ENCODE measurements around the gene SCARB2.

Gene SCARB2

GRCh38 chr4:76200771-76201231 lies 12.8 kb downstream of the SCARB2 start:
- in situ Hi-C loops (cut with MboI; ENCODE audit: low sequenced_read_pairs): no loop called here

- in situ Hi-C loops (cut with MboI; ENCODE audit: low sequenced_read_pairs): no loop called here
Observed at GRCh38 chr4:76199664-76200211, 13.9 kb downstream of the SCARB2 start.

- in situ Hi-C loops (cut with MboI; ENCODE audit: low sequenced_read_pairs): no loop called here
Observed at GRCh38 chr4:76198411-76199237, 15.0 kb downstream of the SCARB2 start.

GRCh38 chr4:76197971-76198410 lies 15.6 kb downstream of the SCARB2 start:
- in situ Hi-C loops (cut with MboI; ENCODE audit: low sequenced_read_pairs): no loop called here

GRCh38 chr4:76197031-76197743 lies 16.4 kb downstream of the SCARB2 start:
- in situ Hi-C loops (cut with MboI; ENCODE audit: low sequenced_read_pairs): no loop called here

GRCh38 chr4:76196376-76196775 lies 17.2 kb downstream of the SCARB2 start:
- in situ Hi-C loops (cut with MboI; ENCODE audit: low sequenced_read_pairs): no loop called here

GRCh38 chr4:76195326-76195725 lies 18.3 kb downstream of the SCARB2 start:
- in situ Hi-C loops (cut with MboI; ENCODE audit: low sequenced_read_pairs): no loop called here

GRCh38 chr4:76194325-76194724 lies 19.3 kb downstream of the SCARB2 start:
- in situ Hi-C loops (cut with MboI; ENCODE audit: low sequenced_read_pairs): no loop called here

GRCh38 chr4:76192236-76192635 lies 21.4 kb downstream of the SCARB2 start:
- in situ Hi-C loops (cut with MboI; ENCODE audit: low sequenced_read_pairs): no loop called here

- in situ Hi-C loops (cut with MboI; ENCODE audit: low sequenced_read_pairs): no loop called here
Observed at GRCh38 chr4:76188557-76188956, 25.1 kb downstream of the SCARB2 start.

GRCh38 chr4:76188149-76188548 lies 25.5 kb downstream of the SCARB2 start:
- in situ Hi-C loops (cut with MboI; ENCODE audit: low sequenced_read_pairs): no loop called here

- in situ Hi-C loops (cut with MboI; ENCODE audit: low sequenced_read_pairs): no loop called here
Observed at GRCh38 chr4:76187152-76187551, 26.5 kb downstream of the SCARB2 start.

GRCh38 chr4:76182463-76182862 lies 31.2 kb downstream of the SCARB2 start:
- in situ Hi-C loops (cut with MboI; ENCODE audit: low sequenced_read_pairs): no loop called here

GRCh38 chr4:76179398-76180318 lies 34.0 kb downstream of the SCARB2 start:
- in situ Hi-C loops (cut with MboI; ENCODE audit: low sequenced_read_pairs): no loop called here

GRCh38 chr4:76178296-76178695 lies 35.3 kb downstream of the SCARB2 start:
- in situ Hi-C loops (cut with MboI; ENCODE audit: low sequenced_read_pairs): no loop called here

GRCh38 chr4:76177709-76178108 lies 35.9 kb downstream of the SCARB2 start:
- in situ Hi-C loops (cut with MboI; ENCODE audit: low sequenced_read_pairs): no loop called here

- in situ Hi-C loops (cut with MboI; ENCODE audit: low sequenced_read_pairs): no loop called here
Observed at GRCh38 chr4:76175336-76175735, 38.3 kb downstream of the SCARB2 start.

GRCh38 chr4:76174216-76174615 lies 39.4 kb downstream of the SCARB2 start:
- in situ Hi-C loops (cut with MboI; ENCODE audit: low sequenced_read_pairs): no loop called here

- in situ Hi-C loops (cut with MboI; ENCODE audit: low sequenced_read_pairs): no loop called here
Observed at GRCh38 chr4:76168688-76169087, 44.9 kb downstream of the SCARB2 start.

- in situ Hi-C loops (cut with MboI; ENCODE audit: low sequenced_read_pairs): no loop called here
Observed at GRCh38 chr4:76166480-76166879, 47.1 kb downstream of the SCARB2 start.

- in situ Hi-C loops (cut with MboI; ENCODE audit: low sequenced_read_pairs): no loop called here
Observed at GRCh38 chr4:76160355-76160754, 53.3 kb downstream of the SCARB2 start.
